Skeletal muscle satellite cell (primary cell): ENCODE measurements around the gene RPS6KA2.

Source experiments
- H3K27me3 ChIP-seq: 2 replicates; pipeline ENCODE4 v1.7.0; 2013; ENCODE audit warnings: low read length; ENCODE audit not compliant: control insufficient read depth, insufficient read depth
- H3K36me3 ChIP-seq: 2 replicates; pipeline ENCODE4 v1.7.0; 2013; ENCODE audit warnings: mild to moderate bottlenecking, control low read depth, low read length; ENCODE audit not compliant: insufficient read depth
- H3K4me1 ChIP-seq: 2 replicates; pipeline ENCODE4 v1.7.0; 2013; ENCODE audit warnings: low read length; ENCODE audit not compliant: control insufficient read depth, insufficient read depth
- H3K4me2 ChIP-seq: 2 replicates; pipeline ENCODE4 v1.7.0; 2013; ENCODE audit warnings: mild to moderate bottlenecking, low read length
- H3K4me3 ChIP-seq: 2 replicates; pipeline ENCODE4 v1.7.0; 2013; ENCODE audit warnings: low read length
- H3K9ac ChIP-seq: 2 replicates; pipeline ENCODE4 v1.7.0; 2013; ENCODE audit warnings: mild to moderate bottlenecking, low read depth, low read length, moderate library complexity
- H3K9me3 ChIP-seq: replicated peaks from 2 replicates; pipeline ENCODE4 v1.7.0; 2013; ENCODE audit warnings: mild to moderate bottlenecking, control low read depth, low read length

The RPS6KA2 gene

DNA sequence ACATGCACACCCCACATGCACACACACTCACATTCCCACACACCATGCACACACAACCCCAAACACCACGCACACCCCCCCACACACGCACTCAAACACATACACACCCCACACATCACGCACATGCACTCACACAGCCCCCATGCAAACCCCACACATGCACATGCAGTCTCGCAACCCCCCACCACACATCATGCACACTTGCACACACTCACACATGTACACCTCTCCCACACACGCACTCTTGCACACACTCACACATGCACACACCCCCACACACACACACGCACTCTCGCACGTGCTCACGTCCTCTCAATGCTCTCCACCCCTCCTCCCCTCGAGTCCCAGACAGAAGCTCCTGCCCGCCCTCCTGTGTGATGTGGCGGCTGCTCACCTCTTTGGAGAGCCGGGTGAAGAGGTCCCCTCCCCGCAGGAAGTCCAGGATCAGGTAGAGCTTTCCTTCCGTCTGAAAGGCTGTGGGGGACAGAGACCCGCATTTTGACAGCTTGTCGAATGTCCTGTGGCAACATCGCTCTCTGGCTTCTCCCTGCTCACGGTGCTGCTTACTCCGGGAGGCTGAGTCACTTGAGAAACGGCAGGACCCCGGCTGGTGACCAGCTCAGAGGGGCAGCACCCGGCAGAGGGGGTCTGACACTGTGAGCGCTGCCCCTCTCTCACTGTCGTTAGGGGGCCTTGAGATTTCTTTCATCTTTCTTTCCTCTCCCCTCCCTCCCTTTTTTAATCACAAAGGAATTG, 119.1 kb downstream of the RPS6KA2 start:
- Histone ChIP-seq H3K36me3 (peaks cover 80% of the 10 kb centered on the region), H3K9ac (no peak overlapping the region)

DNA sequence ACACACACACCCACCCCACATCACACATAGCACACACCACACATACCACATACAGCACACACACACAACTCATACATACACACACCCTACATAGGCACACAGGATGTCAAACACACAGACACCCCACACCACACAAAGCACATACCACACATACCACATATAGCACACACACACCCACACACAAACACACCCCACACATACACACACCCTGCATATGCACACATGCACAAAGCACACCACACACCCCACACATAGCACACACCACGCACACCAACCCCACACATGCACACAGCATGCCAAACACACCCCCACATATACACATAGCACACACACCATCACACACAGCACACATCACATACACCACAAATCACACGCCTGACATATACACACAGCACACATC, 119.7 kb downstream of the RPS6KA2 start:
- H3K4me3 ChIP-seq: no peak overlapping the region
- no peak overlapping the region for H3K9ac ChIP-seq
- no peak overlapping the region for H3K4me2 ChIP-seq
- peaks cover 83% of the 10 kb centered on the region for H3K36me3 ChIP-seq
- H3K27me3 ChIP-seq: no peaks in the 10 kb centered on the region
- no peaks in the 10 kb centered on the region for H3K4me1 ChIP-seq
- H3K9me3 ChIP-seq: no peaks in the 10 kb centered on the region

More for the DNA sequence above, 119.1 kb downstream of the RPS6KA2 start:
- Histone ChIP-seq H3K27me3 (no peaks in the 10 kb centered on the region), H3K4me2 (no peak overlapping the region), H3K9me3 (no peaks in the 10 kb centered on the region), H3K4me1 (no peaks in the 10 kb centered on the region), H3K4me3 (no peak overlapping the region)

DNA sequence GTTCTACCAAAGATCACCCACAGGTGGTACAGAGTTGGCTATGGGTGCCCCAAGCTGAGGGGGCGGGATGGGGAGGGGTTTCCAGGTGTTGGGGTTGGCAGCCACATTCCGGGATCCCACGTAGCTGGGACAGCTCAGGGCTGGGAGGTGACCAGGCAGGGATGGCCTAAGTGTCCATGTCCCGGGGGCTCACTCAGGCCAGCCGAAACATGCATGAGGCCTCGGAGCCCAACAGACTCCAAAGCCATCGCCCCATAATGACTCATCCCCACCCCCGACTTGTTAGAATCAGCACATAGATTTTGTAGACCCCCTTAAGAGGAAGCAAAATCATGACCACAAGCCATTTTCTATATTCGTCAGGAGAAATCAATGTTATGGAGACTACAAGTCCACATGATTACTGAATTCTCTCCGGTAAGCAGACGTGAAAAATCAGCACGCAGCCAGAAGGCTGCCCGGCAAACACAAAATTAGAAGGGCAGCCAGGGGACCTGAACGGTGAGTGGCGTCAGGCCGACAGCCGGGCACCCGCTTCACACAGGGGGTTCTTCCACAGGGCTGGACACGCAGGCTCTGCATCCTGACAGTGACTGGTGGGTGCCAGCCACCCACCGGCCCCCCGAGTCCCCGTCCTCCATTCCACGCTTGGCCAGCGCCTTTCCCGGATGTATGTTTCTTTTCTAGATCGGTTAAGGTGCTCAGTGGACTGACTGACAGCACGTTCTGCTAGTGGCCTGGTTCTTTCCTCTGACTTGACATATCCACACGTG, 121.7 kb downstream of the RPS6KA2 start:
- H3K27me3 ChIP-seq: no peaks in the 10 kb centered on the region
- H3K36me3 ChIP-seq: peaks cover 91% of the 10 kb centered on the region

DNA sequence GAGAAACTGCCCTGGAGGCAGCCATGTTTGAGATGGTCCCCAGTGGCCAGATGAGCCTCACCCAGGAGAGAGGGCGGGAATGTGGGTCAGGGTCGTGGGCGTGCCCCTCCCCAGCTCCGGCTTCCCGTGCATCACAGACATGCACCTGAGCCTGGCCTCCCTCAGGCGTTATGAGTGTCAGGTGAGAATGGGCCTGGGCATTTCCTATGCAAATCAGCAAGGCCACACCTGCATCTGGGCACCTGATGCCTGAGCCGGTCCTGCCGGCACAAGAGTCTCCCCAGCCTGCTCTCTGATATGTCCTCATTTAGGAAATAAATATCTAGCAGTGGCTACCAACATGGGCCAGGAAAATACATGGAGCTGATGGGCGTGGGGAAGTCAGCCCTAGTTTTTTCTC, 123.0 kb downstream of the RPS6KA2 start:
- no peak overlapping the region for H3K9ac ChIP-seq

More for the DNA sequence above, 121.7 kb downstream of the RPS6KA2 start:
- H3K9ac ChIP-seq: no peak overlapping the region
- no peaks in the 10 kb centered on the region for H3K4me1 ChIP-seq
- no peaks in the 10 kb centered on the region for H3K9me3 ChIP-seq
- H3K4me3 ChIP-seq: no peak overlapping the region
- H3K4me2 ChIP-seq: no peak overlapping the region

DNA sequence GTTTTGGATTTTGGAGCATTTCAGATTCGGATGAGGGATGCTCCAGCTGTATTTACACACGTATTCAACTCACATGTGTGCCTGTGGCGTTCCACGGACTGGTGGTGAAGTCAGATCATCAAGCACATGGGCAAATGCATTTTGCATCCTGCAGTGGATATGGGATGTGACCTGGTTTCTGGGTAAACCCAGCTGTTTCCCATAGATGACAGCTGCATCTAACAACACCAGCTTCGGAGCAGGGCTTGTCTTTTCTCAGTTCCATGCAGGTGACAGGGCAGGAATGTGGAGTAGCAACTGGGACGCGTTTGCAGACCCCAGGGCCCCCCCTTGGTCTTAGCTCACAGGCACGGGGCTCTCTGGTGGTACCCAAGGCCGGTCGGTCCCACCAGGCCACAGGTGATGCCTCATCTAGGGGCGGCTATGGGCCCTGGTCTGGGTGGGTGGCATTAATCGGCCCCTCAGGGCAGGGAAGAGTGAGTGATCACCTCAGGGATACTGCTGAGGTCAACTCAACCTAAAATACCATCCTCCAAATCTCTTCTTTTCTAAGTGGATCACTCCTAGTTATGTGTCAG, 123.8 kb downstream of the RPS6KA2 start:
- Histone ChIP-seq H3K4me3 (no peak overlapping the region), H3K9ac (no peak overlapping the region), H3K4me1 (no peaks in the 10 kb centered on the region), H3K9me3 (no peaks in the 10 kb centered on the region), H3K4me2 (no peak overlapping the region), H3K27me3 (no peaks in the 10 kb centered on the region), H3K36me3 (peaks cover 94% of the 10 kb centered on the region)

More for the DNA sequence above, 123.0 kb downstream of the RPS6KA2 start:
- no peak overlapping the region for H3K4me2 ChIP-seq
- H3K27me3 ChIP-seq: no peaks in the 10 kb centered on the region
- peaks cover 94% of the 10 kb centered on the region for H3K36me3 ChIP-seq
- H3K4me3 ChIP-seq: no peak overlapping the region
- no peaks in the 10 kb centered on the region for H3K9me3 ChIP-seq
- H3K4me1 ChIP-seq: no peaks in the 10 kb centered on the region

DNA sequence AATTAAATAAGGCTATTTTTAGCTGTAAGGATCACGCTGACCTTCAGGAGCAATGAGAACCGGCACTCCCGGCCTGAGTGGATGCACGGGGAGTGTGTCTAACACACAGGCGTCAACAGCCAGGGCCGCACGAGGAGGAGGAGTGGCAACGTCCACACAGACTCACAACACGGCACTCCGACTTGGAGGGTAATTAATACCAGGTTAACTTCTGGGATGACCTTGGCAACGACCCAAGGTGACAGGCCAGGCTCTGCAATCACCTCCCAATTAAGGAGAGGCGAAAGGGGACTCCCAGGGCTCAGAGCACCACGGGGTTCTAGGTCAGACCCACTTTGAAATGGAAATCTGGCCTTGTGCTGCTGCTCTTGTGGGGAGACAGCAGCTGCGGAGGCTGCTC, 124.6 kb downstream of the RPS6KA2 start:
- Histone ChIP-seq H3K27me3 (no peaks in the 10 kb centered on the region), H3K4me3 (no peak overlapping the region), H3K36me3 (peaks cover 92% of the 10 kb centered on the region), H3K4me2 (no peak overlapping the region), H3K4me1 (no peaks in the 10 kb centered on the region), H3K9me3 (no peaks in the 10 kb centered on the region), H3K9ac (no peak overlapping the region)

DNA sequence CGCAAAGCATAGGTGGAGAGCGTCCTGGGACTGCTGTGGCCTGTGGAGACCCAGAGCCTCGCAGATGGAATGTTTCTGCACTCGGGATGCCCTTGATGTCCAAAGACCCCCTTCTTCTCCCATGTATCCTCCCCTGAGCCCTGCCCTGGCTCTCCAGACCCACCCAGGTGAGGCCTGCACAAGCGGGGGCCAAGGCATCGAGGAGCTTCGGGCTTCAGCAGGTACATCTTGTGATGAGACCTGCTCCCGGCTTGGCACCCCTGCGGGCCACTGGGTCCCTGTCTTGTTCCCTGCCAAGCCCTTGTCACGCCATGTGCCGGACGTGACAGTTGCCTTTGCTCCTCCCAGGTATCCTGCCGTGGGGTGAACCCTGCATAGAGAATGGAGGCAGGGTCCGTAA, 125.8 kb downstream of the RPS6KA2 start:
- Histone ChIP-seq H3K9me3 (no peaks in the 10 kb centered on the region), H3K36me3 (peaks cover 93% of the 10 kb centered on the region), H3K9ac (no peak overlapping the region)

DNA sequence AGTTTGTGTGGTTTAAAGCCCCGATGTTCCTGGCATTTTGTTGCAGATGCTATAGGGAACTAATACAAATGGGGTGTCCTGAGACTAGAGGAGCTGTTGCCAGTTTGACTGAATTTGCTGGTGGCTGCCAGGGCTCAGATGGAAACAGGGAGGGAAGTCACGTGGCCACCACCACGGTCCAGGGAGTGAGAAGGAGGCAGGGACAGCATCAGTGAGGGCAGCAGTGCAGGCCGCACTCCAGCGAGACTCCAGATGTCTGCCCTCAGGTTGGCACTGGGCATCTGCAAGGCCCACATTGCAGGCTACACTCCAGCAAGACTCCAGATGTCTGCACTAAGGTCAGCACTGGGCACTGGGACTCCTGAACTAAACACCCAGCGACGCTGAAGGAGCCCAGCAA, 126.8 kb downstream of the RPS6KA2 start:
- Histone ChIP-seq H3K27me3 (no peaks in the 10 kb centered on the region), H3K9me3 (no peaks in the 10 kb centered on the region), H3K36me3 (peaks cover 90% of the 10 kb centered on the region), H3K4me3 (no peak overlapping the region), H3K4me1 (no peaks in the 10 kb centered on the region), H3K9ac (no peak overlapping the region), H3K4me2 (no peak overlapping the region)

More for the DNA sequence above, 125.8 kb downstream of the RPS6KA2 start:
- no peak overlapping the region for H3K4me3 ChIP-seq
- H3K4me1 ChIP-seq: no peaks in the 10 kb centered on the region
- no peaks in the 10 kb centered on the region for H3K27me3 ChIP-seq
- no peak overlapping the region for H3K4me2 ChIP-seq

DNA sequence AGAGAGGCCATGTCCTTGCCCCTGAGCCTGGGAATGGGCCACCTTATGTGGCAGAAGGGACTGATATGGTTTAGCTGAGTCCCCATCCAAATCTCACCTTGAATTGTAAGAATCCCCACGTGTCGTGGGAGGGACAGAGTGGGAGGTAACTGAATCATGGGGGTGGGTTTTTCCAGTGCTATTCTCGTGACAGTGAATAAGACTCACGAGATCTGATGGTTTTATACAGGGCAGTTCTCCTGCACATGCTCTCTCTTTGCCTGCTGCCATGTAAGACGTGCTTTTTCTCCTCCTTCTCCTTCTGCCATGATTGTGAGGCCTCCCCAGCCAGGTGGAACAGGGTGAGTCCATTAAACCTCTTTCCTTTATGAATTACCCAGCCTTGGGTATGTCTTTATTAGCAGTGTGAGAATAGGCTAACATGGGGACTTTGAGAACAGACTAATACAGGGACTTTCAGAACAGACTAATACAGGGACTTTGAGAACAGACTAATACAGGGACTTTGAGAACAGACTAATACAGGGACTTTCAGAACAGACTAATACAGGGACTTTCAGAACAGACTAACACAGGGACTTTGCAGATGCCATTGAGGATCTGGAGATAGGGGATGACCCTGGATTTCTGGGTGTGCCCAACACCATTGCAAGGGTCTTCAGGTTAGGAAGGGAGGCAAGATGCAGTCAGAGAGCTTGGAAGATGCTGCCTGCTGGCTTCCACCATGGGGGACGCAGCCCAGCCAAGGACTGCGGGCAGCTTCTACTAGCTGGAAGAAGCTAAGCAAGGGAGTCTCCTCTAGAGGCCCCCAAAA, 127.5 kb downstream of the RPS6KA2 start:
- peaks cover 6% of the 10 kb centered on the region for H3K4me1 ChIP-seq
- no peak overlapping the region for H3K9ac ChIP-seq
- H3K9me3 ChIP-seq: no peaks in the 10 kb centered on the region
- H3K36me3 ChIP-seq: peaks cover 90% of the 10 kb centered on the region
- H3K4me3 ChIP-seq: no peak overlapping the region
- no peak overlapping the region for H3K4me2 ChIP-seq
- H3K27me3 ChIP-seq: no peaks in the 10 kb centered on the region

DNA sequence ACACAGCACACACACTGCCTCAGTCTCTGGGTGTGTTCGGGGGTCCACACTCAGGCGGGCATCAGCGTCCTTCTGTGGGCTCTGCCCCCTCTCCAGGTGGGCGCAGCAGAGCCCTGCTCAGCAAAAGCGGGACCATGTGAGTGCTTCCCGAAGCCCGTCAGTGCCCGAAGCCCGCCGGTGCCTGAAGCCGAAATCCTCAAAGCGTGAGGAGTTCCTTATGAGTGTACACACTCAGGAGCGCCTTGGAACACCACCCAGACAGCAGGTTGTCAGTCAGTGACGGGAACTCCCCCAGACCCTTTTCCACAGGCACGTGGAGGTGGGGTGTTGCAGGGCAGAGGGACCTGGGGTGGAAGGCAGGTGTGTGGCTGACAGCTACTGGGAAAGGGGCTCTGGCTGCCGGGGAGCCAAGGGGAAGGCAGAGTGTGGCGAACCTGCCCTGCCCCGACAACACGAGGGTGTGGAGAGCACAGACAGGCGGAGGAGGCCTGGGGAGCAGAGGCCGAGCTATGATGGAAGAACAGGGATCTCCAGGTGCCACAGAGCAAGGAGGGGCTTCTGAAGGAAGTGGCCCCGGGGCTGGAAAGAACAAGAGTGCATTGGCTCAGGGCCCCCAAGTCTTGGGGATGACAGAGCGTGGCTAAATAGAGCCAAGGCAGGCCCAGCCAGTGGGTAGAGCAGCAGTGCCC, 128.2 kb downstream of the RPS6KA2 start:
- Histone ChIP-seq H3K27me3 (no peaks in the 10 kb centered on the region), H3K36me3 (peaks cover 90% of the 10 kb centered on the region), H3K9me3 (no peaks in the 10 kb centered on the region), H3K4me1 (peaks cover 6% of the 10 kb centered on the region), H3K9ac (no peak overlapping the region), H3K4me2 (no peak overlapping the region), H3K4me3 (no peak overlapping the region)
